Body of pancreas (tissue), 4 donors: Measurements from ENCODE around the gene FGD3. TPM values are rescaled to one million over a fixed set of nuclear protein-coding genes. Genes with fewer than 3 reads are reported as not detected.

Experiments used
- ATAC-seq: fragments of 150-250 bp; one replicate; pipeline ENCODE4 v1.9.1; 2016
- DNase-seq, 4 donors: peaks; one replicate each; pipeline ENCODE4 v3.0.0-alpha.2; 2019
- H3K27ac ChIP-seq, 4 donors: fragments of 200-600 bp; sonication (generic); 1 replicate in 3 of 4; 2 replicates in 1 of 4; pipeline versions ENCODE4 v1.5.1 to v1.6.1; 2016 to 2019; ENCODE audit warnings: mild to moderate bottlenecking in 1 of 4, mixed read lengths in 1 of 4, moderate library complexity in 1 of 4
- H3K27me3 ChIP-seq, 2 donors: fragments of 200-600 bp; sonication (generic); one replicate each; pipeline ENCODE4 v1.6.0; 2016; ENCODE audit warnings: mild to moderate bottlenecking in 1 of 2
- H3K36me3 ChIP-seq, 2 donors: fragments of 200-600 bp; sonication (generic); replicated peaks in 1 of 2; 2 replicates each; pipeline ENCODE4 v1.5.1; 2016; ENCODE audit warnings: low read depth in 2 of 2; ENCODE audit not compliant: insufficient read depth in 1 of 2
- H3K4me1 ChIP-seq: fragments of 200-600 bp; sonication (generic); one replicate; pipeline ENCODE4 v1.6.0; 2016
- H3K4me3 ChIP-seq, 2 donors: fragments of 200-600 bp; sonication (generic); 1 replicate in 1 of 2; 2 replicates in 1 of 2; pipeline ENCODE4 v1.5.1; 2016 to 2019
- H3K9me3 ChIP-seq, 3 donors: fragments of 200-600 bp; sonication (generic); 1 replicate in 2 of 3; 2 replicates in 1 of 3; pipeline ENCODE4 v1.5.1; 2016
- POLR2A ChIP-seq, 3 donors: fragments of 450-650 bp; IDR thresholded peaks; one replicate each; pipeline ENCODE4 v1.6.1; 2016; ENCODE audit warnings: antibody characterized with exemption in 3 of 3, mild to moderate bottlenecking in 2 of 3
- WGBS, 2 donors: methylation state at CpG; one replicate each; pipeline ENCODE4 v1.1.5; 2017; 5-methylcytosine and 5-hydroxymethylcytosine counted together
- intact Hi-C: fragments of 100-400 bp; cut with DNase I; formaldehyde crosslinking; loops from one replicate; pipeline ENCODE4 v1.15.1; 2023
- total RNA-seq, 2 donors: library from RNA; depleted of rRNA; stranded (reverse); fragments of >200 nt; gene quantifications; one replicate each; pipeline ENCODE4 v1.1.0, GENCODE V29; 2016
- TF ChIP-seq, protein P1 (sequence below), 7 experiments: fragments of 450-650 bp in 4 of 7; fragments of 200-600 bp in 3 of 7; sonication (generic) in 3 of 7; IDR thresholded peaks; one replicate each; pipeline ENCODE4 v1.5.1; 2016 to 2019; ENCODE audit warnings: antibody characterized with exemption in 7 of 7

FGD3 gene
- total RNA-seq, 2 donors from 2014 or later, result 12.2 to 13.2 TPM

- peak in 2 of 4 donors; percentile 23 to 56 for DNase-seq
- WGBS, 2 donors, result 67 to 74% methylated on average over 6 to 12 of the region's 12 CpGs
These were observed 117.2 kb downstream of the FGD3 start for GRCh38 chr9:93064392-93065134.

GRCh38 chr9:93065135-93065720 is 117.9 kb downstream of the FGD3 start:
- Histone ChIP-seq H3K4me3 (no peak overlapping the region), H3K27ac (no peak overlapping the region), H3K27me3 (no peaks in the 10 kb centered on the region), H3K9me3 (no peaks in the 10 kb centered on the region), H3K36me3 (no peaks in the 10 kb centered on the region), H3K4me1 (no peaks in the 10 kb centered on the region)
- 70 to 88% methylated on average over 12 to 15 of the region's 15 CpGs for whole genome bisulfite sequencing, 2 donors
- TF ChIP-seq POLR2A (IDR thresholded peaks at IDR 0.05), result no peak
- TF ChIP-seq, protein P1, sequence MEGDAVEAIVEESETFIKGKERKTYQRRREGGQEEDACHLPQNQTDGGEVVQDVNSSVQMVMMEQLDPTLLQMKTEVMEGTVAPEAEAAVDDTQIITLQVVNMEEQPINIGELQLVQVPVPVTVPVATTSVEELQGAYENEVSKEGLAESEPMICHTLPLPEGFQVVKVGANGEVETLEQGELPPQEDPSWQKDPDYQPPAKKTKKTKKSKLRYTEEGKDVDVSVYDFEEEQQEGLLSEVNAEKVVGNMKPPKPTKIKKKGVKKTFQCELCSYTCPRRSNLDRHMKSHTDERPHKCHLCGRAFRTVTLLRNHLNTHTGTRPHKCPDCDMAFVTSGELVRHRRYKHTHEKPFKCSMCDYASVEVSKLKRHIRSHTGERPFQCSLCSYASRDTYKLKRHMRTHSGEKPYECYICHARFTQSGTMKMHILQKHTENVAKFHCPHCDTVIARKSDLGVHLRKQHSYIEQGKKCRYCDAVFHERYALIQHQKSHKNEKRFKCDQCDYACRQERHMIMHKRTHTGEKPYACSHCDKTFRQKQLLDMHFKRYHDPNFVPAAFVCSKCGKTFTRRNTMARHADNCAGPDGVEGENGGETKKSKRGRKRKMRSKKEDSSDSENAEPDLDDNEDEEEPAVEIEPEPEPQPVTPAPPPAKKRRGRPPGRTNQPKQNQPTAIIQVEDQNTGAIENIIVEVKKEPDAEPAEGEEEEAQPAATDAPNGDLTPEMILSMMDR (IDR thresholded peaks at IDR 0.05), result no peak
- DNase-seq (no peak), ATAC-seq (no peak)
- intact Hi-C loops, result no loop called here

More at GRCh38 chr9:93064392-93065134, 117.2 kb downstream of the FGD3 start:
- peak; percentile 31 for ATAC-seq
- TF ChIP-seq, protein P1 (IDR thresholded peaks at IDR 0.05), result no peak
- TF ChIP-seq POLR2A (IDR thresholded peaks at IDR 0.05), result no peak
- intact Hi-C loops, result no loop called here
- Histone ChIP-seq H3K4me1 (peaks cover 6% of the 10 kb centered on the region), H3K27ac (no peak overlapping the region), H3K4me3 (no peak overlapping the region), H3K9me3 (no peaks in the 10 kb centered on the region), H3K27me3 (no peaks in the 10 kb centered on the region), H3K36me3 (no peaks in the 10 kb centered on the region)

- 68 to 82% methylated on average over 3 of the region's 3 CpGs for WGBS, 2 donors
- Histone ChIP-seq H3K27ac (no peak overlapping the region), H3K4me1 (no peaks in the 10 kb centered on the region), H3K27me3 (no peaks in the 10 kb centered on the region), H3K36me3 (no peaks in the 10 kb centered on the region), H3K9me3 (no peaks in the 10 kb centered on the region), H3K4me3 (no peak overlapping the region)
- DNase-seq (no peak), ATAC-seq (no peak)
- no peak for TF ChIP-seq POLR2A (IDR thresholded peaks at IDR 0.05)
- TF ChIP-seq, protein P1 (IDR thresholded peaks at IDR 0.05), result no peak
- intact Hi-C loops, result no loop called here
These were observed 119.8 kb downstream of the FGD3 start for GRCh38 chr9:93066978-93067603.

GRCh38 chr9:93068956-93069355 is 121.6 kb downstream of the FGD3 start:
- no peak for TF ChIP-seq POLR2A (IDR thresholded peaks at IDR 0.05)
- TF ChIP-seq, protein P1 (IDR thresholded peaks at IDR 0.05), result no peak
- Histone ChIP-seq H3K27ac (no peak overlapping the region), H3K27me3 (no peaks in the 10 kb centered on the region), H3K9me3 (no peaks in the 10 kb centered on the region), H3K4me3 (no peak overlapping the region), H3K36me3 (no peaks in the 10 kb centered on the region), H3K4me1 (peaks cover 4% of the 10 kb centered on the region)
- intact Hi-C loops, result no loop called here
- ATAC-seq (no peak), DNase-seq (no peak)
- WGBS, 2 donors, result 92 to 96% methylated on average over 4 of the region's 4 CpGs
